ENCODE results near the gene RNF168.
"Not testable (repeated sequence)": the region's sequence is repeated elsewhere in the genome, so short reads cannot be mapped to it uniquely, and the experiment has no call there.

RNF168 gene

DNA sequence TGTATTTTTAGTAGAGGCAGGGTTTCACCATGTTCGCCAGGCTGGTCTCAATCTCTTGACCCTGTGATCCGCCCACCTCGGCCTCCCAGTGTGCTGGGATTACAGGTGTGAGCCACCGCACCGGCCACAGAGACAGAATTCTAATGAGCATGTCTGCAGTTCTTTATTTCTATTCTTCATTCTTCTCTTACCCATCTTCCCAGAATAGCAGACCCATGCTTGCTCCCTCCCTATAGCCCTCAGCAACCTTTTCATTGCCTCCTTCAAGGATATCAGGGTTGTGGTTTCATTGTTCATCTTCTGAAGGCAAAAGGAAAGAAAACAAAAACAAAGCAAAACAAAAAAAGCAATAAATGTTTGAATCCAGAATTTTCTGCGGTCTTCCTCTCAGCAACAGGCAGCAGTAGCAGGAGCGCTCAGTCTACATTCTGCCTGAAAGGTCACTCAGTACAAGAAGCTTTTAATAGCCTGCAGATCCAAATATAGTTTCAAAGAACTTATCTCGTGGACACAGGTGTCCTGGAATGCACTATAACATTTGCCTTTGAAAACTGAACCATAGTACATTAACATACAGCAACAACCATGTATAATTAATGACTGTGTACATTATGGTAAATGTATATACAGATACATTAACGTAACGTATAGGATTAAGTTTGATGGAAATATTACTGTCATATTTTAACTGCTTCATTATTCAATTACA, 11.5 kb upstream of the RNF168 start, which contains the start of gene SMCO1:
SMCO1 (minus strand) TSS at position 434 of the 709 bp plus-strand sequence; CDS start at position 297, 137 bp downstream.
- no peak for DNase-seq (ENCODE audit: low spot score)

DNA sequence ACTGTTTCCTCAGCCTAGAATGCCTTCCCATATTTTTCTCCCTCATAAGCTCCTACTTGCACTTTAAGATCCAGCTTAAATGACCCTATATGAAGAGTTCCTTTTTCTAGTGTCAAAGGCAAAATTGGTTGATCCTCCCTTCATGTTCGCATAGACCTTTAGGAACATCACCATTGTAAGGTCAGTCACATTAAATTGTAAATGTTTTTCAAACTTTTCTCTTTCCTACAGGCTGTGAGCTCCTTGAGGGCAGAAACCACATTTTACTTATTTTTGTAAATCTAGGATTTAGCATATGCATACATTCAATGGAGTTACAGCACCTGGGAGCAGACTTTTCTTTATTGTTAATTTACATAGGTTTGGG, 10.8 kb upstream of the RNF168 start:
- no peak for DNase-seq (ENCODE audit: low spot score)

DNA sequence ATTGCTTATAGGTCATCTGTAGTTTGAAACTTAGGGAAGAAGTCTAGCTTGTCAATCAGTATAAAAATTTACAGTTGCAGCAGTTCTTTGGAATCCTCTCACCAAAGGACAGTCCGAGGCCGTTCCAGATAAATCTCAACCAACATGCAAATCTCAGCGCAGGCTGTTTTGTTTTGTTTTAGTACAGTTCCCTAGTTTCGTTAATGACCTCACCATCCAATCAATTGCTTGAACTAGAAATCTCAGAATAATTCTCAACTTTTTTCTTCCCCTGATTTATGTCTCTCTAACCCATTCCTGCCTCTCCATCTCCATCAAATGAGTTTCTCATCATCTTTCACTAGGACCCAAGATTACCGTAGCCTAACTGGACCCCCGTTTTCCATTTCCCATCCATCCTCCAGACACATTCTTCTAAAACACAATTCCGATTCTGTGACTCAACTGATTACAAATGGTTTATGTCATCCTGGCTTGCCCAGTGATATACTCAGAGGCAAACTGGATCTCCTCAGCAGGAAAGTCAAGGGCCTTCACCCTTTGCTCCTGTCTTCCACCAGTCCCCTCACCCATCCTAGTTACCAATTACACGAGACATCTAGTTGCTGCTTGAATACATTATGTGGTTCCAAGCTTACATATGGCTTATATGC, 10.3 kb upstream of the RNF168 start:
- DNase-seq (ENCODE audit: low spot score) = no peak

DNA sequence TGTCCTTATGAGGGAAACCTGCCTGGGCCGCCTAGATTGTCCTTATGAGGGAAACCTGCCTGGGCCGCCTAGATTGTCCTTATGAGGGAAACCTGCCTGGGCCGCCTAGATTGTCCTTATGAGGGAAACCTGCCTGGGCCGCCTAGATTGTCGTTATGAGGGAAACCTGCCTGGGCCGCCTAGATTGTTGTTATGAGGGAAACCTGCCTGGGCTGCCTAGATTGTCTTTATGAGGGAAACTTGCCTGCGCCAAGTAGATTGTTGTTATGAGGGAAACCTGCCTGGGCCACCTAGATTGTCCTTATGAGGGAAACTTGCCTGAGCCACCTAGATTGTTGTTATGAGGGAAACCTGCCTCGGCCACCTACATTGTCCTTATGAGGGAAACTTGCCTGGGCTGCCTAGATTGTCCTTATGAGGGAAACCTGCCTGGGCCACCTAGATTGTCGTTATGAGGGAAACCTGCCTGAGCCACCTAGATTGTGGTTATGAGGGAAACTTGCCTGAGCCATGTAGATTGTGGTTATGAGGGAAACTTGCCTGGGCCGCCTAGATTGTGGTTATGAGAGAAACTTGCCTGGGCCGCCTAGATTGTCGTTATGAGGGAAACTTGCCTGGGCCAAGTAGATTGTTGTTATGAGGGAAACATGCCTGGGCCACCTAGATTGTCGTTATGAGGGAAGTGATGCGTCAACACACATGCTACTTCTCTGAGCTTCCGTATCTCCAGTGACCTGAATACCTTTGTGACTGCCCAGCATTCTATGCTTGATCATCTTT, 8.3 kb upstream of the RNF168 start:
- DNase-seq (ENCODE audit: low spot score) = not testable (repeated sequence)

- not testable (repeated sequence) for DNase-seq (ENCODE audit: low spot score)
Measured at GRCh38 chr3:196511108-196511507, 7.5 kb upstream of the RNF168 start.

GRCh38 chr3:196506687-196507086, 3.1 kb upstream of the RNF168 start:
- peak; percentile 37 for DNase-seq (ENCODE audit: low spot score)

DNA sequence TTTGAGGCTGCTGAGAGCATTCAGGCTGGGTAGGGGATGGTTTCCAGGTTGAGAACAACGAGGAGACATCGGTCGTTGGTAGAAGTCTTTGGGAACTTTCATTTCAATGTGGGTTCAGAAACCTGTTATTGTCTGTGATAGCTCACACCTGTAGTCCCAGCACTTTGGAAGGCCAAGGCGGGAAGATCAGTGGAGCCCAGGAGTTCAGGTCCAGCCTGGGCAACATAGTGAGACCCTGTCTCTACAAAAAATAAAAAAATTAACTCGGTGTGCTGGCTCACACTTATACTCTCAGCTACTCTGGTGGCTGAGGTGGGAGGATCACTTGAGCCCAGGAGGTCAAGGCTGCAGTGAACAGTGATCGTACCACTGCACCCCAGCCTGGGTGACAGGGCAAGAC, 988 bp upstream of the RNF168 start:
- DNase-seq (ENCODE audit: low spot score) = no peak

GRCh38 chr3:196504077-196504398, 470 bp upstream of the RNF168 start:
- DNase-seq (ENCODE audit: low spot score) = not testable (repeated sequence)

- peak; percentile 74 for DNase-seq (ENCODE audit: low spot score)
Measured at GRCh38 chr3:196502775-196503195, 783 bp downstream of the RNF168 start.

DNA sequence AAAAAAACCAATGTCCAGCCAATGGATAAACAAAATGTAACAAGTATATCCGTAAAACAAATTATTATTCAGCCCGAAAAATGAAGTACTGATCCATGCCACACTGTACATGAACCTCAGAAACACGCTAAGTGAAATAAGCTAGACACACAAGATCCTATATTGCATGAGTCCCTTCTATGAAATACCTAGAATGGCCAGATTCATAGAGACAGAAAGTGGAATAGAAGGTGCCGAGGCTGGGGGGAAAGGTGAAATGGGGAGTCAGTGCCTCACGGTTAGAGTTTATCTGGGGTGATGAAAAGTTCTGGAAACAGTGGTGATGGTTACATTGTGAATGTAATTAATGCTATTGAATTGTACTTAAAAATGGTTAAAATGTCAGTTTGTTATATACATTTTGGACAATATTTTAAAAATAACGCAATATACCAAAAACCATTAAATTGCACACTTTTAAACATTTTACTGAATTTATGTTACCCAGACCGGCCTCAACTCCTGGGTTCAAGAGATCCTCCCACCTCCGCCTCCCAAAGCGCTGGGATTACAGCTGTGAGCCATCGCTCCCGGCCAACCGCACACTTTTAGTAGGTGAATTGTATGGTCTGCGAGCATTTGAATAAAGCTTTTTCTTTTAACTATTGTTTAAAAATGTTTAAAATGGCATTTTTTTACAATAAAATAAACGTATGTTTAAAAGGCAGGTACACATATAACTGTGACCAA, 2.1 kb downstream of the RNF168 start:
- peak; percentile 64 for DNase-seq (ENCODE audit: low spot score)

DNA sequence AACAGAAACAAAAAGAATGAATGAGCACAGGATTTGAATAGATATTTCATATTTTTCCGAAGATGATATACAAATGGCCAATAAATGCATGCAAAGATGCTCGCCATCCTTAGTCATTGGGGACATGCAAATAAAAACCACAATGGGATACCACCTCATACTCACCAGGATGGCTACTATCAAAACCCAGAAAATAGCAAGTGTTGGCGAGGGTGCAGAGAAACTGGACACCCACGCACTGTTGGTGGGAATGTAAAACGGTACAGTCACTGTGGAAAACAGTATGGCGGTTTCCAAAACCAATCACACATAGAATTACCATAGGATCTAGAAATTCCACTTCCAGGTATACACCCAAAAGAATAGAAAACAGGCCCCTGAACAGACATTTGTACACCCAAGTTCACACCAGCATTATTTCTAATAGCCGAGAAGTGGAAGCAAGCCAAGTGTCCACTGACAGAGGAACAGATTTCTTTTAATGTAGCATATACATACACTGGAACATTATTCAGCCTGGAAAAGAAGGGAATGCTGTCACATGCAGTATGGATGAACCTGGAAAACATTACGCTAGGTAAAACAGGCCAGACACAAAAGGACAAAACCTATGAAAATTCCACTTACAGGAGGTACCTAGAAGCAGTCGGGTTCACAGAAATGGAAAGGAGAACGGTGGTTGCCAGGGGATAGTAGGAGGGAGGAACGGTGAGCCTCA, 3.6 kb downstream of the RNF168 start:
- no peak for DNase-seq (ENCODE audit: low spot score)

- no peak for DNase-seq (ENCODE audit: low spot score)
Measured at GRCh38 chr3:196499061-196499460, 4.5 kb downstream of the RNF168 start.

DNA sequence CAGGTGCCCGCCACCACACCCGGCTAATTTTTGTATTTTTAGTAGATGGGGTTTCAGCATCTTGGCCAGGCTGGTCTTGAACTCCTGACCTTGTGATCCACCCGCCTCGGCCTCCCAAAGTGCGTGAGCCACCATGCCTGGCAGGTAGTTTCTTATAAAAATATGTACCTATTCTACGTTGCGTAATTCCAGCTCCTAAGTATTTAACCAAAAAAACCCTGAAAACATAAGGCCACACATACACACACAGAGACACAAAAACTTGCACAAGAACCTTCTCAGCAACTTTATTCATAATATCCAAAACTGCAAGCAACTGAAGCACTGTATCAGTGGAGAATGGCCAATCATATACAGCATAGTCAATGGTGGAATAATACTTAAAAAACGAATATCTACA, 5.3 kb downstream of the RNF168 start:
- no peak for DNase-seq (ENCODE audit: low spot score)

GRCh38 chr3:196496183-196496582, 7.4 kb downstream of the RNF168 start:
- DNase-seq (ENCODE audit: low spot score) = no peak

DNA sequence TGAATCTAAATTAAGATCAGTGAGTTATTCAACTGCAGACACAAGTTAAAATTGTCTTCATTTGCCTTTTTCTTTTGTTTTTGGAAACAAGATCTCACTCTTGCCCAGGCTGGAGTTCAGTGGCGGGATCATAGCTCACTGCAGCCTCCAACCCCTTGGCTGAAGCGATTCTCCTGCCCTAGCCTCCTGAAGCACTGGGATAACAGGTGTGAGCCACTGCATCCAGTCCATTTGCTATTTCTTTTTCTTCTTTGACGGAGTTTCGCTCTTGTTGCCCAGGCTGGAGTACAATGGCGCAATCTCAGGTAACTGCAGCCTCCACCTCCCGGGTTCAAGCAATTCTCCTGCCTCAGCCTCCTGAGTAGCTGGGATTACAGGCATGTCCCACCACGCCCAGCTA, 10.3 kb downstream of the RNF168 start:
- no peak for DNase-seq (ENCODE audit: low spot score)

DNA sequence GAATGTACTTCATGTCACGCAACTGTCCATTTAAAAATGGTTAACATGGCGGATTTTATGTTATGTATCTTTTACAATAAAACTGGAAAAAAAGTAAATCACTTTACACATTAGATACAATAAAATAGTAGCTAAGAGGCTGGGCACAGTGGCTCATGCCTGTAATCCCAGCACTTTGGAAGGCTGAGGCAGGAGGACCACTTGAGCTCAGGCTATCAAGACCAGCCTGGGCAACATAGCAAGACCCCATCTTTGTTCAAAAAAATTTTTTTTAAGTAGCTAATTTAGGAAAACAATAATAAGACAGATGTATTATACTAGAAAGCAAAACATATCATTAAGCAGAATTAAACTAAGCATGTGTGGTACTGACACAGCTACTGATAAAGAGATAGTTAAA, 11.5 kb downstream of the RNF168 start:
- no peak for DNase-seq (ENCODE audit: low spot score)

GRCh38 chr3:196489747-196490146, 13.8 kb downstream of the RNF168 start:
- DNase-seq (ENCODE audit: low spot score) = no peak

- peak; percentile 37 for DNase-seq (ENCODE audit: low spot score)
Measured at GRCh38 chr3:196486263-196486662, 17.3 kb downstream of the RNF168 start.

- DNase-seq (ENCODE audit: low spot score) = no peak
Measured at GRCh38 chr3:196477678-196478077, 25.9 kb downstream of the RNF168 start.

- DNase-seq (ENCODE audit: low spot score) = no peak
Measured at GRCh38 chr3:196472286-196472685, 31.3 kb downstream of the RNF168 start.

GRCh38 chr3:196471551-196471950, 32.0 kb downstream of the RNF168 start:
- no peak for DNase-seq (ENCODE audit: low spot score)

DNA sequence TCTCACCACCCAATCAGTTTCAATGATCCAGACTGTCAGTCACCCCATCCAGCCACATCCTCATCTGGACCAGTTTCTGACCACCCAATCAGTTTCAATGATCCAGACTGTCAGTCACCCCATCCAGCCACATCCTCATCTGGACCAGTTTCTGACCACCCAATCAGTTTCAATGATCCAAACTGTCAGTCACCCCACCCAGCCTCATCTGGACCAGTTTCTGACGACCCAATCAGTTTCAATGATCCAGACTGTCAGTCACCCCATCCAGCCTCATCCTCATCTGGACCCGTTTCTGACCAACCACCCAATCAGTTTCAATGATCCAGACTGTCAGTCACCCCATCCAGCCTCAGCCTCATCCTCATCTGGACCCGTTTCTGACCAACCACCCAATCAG, 33.4 kb downstream of the RNF168 start:
- not testable (repeated sequence) for DNase-seq (ENCODE audit: low spot score)
